Immature natural killer cell (primary cell): ENCODE measurements around the gene ZRANB3. TPM values are rescaled to one million over a fixed set of nuclear protein-coding genes. Genes with fewer than 3 reads are reported as not detected.

ENCODE experiments used
- DNase-seq, 3 donors: peaks; one replicate each; pipeline ENCODE4 v3.0.0; 2022; ENCODE audit warnings: mixed read lengths in 1 of 3
- H3K27ac Mint-ChIP-seq, 6 donors: one replicate each; pipeline ENCODE4 v1.8.0; 2020; ENCODE audit warnings: mixed read lengths in 6 of 6, mild to moderate bottlenecking in 5 of 6, inconsistent platforms in 4 of 6, moderate library complexity in 3 of 6
- H3K27me3 Mint-ChIP-seq, 3 donors: one replicate each; pipeline ENCODE4 v1.8.0; 2020 to 2021; ENCODE audit warnings: low read depth in 3 of 3, mild to moderate bottlenecking in 3 of 3, mixed read lengths in 3 of 3, moderate library complexity in 3 of 3, inconsistent platforms in 1 of 3
- H3K36me3 Mint-ChIP-seq, 3 donors: one replicate each; pipeline ENCODE4 v1.8.0; 2020; ENCODE audit warnings: mixed read lengths in 3 of 3, inconsistent platforms in 2 of 3, mild to moderate bottlenecking in 2 of 3
- H3K4me1 Mint-ChIP-seq, 2 donors: one replicate each; pipeline ENCODE4 v1.8.0; 2020; ENCODE audit warnings: inconsistent platforms in 2 of 2, mild to moderate bottlenecking in 2 of 2, mixed read lengths in 2 of 2, moderate library complexity in 1 of 2
- H3K4me3 Mint-ChIP-seq, 5 donors: one replicate each; pipeline ENCODE4 v1.8.0; 2020; ENCODE audit warnings: mild to moderate bottlenecking in 5 of 5, mixed read lengths in 5 of 5, inconsistent platforms in 3 of 5, moderate library complexity in 3 of 5
- H3K9me3 Mint-ChIP-seq, 6 donors: one replicate each; pipeline ENCODE4 v1.8.0; 2020; ENCODE audit warnings: mild to moderate bottlenecking in 6 of 6, mixed read lengths in 6 of 6, inconsistent platforms in 4 of 6, moderate library complexity in 3 of 6
- polyA plus RNA-seq, 3 donors: library from polyadenylated mRNA; unstranded; fragments of 300-500 nt; fragmentation: Illumina TruSeq; gene quantifications; one replicate each; pipeline ENCODE4 v1.2.3, GENCODE V29; 2021

ZRANB3 gene
- polyA plus RNA-seq, 3 donors from 2014 or later: 5.5 to 6.3 (median 5.8) TPM

DNA sequence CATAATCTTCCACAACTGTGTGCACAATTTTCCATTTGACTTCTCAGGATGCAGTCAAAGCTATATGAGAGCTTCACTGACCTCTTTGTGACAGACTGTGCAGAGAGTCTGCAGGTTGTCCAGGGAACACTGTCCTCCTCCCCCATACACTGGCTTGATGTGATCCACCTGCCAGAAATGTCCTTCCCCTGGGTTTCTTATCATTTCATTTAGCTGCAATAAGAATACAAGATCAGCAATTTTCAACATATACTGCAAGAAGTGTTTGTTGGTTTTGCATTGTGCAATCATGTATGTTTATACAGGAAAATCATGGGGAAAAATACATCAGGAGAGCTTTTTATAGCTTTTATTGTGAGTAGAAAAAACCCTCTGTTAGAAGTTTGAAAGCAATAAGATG lies 328.3 kb downstream of the ZRANB3 start:
- no peaks in the 10 kb centered on the region for H3K9me3 Mint-ChIP-seq
- DNase-seq: no peak
- H3K4me1 Mint-ChIP-seq: no peaks in the 10 kb centered on the region
- no peak overlapping the region for H3K27ac Mint-ChIP-seq
- no peak overlapping the region for H3K4me3 Mint-ChIP-seq
- H3K27me3 Mint-ChIP-seq: no peaks in the 10 kb centered on the region
- H3K36me3 Mint-ChIP-seq: peaks cover 4 to 22% (median 8%) of the 10 kb centered on the region in 3 donors

DNA sequence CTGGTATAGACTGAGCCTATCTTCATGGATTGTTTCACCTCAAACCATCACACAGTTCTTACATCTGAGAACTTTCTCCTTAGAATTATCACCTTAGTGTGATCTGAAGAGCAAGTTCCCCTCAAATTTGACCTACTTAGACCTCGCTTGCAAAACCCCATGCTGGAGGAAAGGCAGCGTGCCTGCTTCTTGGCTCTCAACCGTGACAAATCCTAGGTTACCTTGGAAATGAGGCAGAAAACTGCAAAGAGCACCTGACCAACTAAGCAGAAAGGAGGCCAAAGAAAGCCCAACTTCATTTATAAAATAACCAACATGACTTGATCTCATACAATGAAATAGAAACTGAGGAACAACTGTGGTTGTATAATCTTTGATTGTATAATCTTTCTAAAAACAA lies 332.5 kb downstream of the ZRANB3 start:
- Mint-ChIP-seq H3K4me1 (no peaks in the 10 kb centered on the region), H3K4me3 (no peak overlapping the region), H3K27ac (no peak overlapping the region), H3K9me3 (peaks cover 0 to 2% (median 0%) of the 10 kb centered on the region in 6 donors), H3K36me3 (peaks cover 4 to 14% (median 8%) of the 10 kb centered on the region in 3 donors), H3K27me3 (peaks cover 0 to 2% (median 0%) of the 10 kb centered on the region in 3 donors)
- no peak for DNase-seq

DNA sequence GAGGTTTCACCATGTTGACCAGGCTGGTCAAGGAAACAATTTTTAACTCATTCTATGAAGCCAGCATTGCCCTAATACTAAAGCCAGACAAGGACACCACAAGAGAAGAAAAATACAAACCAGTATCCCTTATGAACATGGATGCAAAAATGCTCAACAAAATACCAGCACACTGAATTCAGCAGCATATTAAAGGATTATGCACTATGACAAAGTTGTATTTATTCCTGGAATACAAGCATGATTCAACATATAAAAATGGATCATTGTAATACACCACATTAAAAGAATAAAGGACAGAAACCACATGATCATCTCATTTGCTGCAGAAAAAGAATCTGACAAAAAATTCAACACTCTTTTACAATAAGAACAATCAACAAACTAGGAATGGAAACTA lies 340.2 kb downstream of the ZRANB3 start:
- Mint-ChIP-seq H3K4me1 (no peaks in the 10 kb centered on the region), H3K4me3 (no peak overlapping the region), H3K36me3 (peaks cover 0 to 7% (median 6%) of the 10 kb centered on the region in 3 donors), H3K27me3 (peaks cover 0 to 3% (median 2%) of the 10 kb centered on the region in 3 donors), H3K27ac (no peak overlapping the region), H3K9me3 (peaks cover 4 to 31% (median 11%) of the 10 kb centered on the region in 6 donors)
- no peak for DNase-seq

DNA sequence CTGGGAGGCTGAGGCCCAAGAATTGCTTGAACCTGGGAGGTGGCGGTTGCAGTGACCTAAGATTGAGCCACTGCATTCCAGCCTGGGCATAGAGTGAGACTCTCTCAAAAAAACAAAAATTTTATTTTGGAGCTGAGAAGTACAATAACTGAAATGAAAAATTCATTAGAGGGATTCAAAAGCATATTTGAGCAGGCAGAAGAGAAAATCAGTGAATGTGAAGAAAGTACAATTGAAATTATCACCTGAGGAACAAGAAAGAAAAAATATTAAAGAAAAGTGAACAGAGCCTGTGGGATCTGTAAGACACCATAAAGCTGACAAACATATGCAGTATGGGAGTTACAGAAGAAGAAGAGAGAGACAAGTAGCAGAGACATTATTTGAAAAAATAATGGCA lies 341.9 kb downstream of the ZRANB3 start:
- Mint-ChIP-seq H3K4me1 (no peaks in the 10 kb centered on the region), H3K27me3 (peaks cover 0 to 4% (median 0%) of the 10 kb centered on the region in 3 donors), H3K36me3 (peaks cover 0 to 7% (median 6%) of the 10 kb centered on the region in 3 donors), H3K9me3 (peaks cover 4 to 31% (median 11%) of the 10 kb centered on the region in 6 donors), H3K27ac (no peak overlapping the region), H3K4me3 (no peak overlapping the region)
- DNase-seq: no peak

DNA sequence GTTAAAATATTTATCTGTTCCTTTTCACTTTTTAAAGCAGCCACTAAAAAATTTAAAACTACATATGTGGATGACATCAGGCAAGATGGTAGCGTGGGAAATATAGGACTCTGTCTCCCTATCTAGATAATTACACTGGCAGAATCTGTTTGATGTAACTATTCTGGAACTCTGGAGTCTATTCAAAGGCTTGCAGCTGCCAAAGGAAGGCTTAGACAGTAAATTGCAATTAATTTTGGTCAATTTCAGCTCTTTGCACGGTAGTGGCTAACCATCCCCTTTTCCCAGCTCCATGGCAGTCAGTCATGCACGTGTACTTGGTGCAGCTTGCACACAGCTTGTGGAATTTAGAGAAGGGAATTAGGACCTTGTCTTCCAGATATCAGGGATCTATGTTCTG lies 343.7 kb downstream of the ZRANB3 start:
- peaks cover 0 to 5% (median 3%) of the 10 kb centered on the region in 3 donors for H3K27me3 Mint-ChIP-seq
- no peak overlapping the region for H3K27ac Mint-ChIP-seq
- DNase-seq: no peak
- H3K9me3 Mint-ChIP-seq: peaks cover 2 to 31% (median 11%) of the 10 kb centered on the region in 6 donors
- peaks cover 0 to 7% (median 6%) of the 10 kb centered on the region in 3 donors for H3K36me3 Mint-ChIP-seq
- no peaks in the 10 kb centered on the region for H3K4me1 Mint-ChIP-seq
- H3K4me3 Mint-ChIP-seq: no peak overlapping the region

DNA sequence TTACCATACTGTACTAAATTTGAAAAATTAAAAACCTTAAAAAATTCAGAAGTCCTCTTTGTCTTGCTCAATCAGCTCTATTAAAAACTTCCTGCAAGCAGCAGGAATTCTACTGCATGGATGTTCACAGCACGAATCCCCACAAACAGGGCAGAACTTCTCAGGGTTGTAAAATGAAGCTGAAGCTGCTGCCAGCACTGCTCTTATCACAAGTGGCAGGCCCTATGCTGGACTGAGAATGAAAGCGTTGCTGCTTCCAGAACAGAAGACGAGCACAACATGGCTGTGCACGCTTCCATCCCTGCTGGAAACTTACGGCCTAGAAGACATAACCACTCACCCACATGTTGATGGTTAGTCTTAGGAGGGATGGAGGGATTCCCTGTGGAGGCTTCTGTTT lies 345.0 kb downstream of the ZRANB3 start:
- no peak for DNase-seq
- Mint-ChIP-seq H3K27me3 (peaks cover 0 to 5% (median 3%) of the 10 kb centered on the region in 3 donors), H3K9me3 (peaks cover 2 to 28% (median 11%) of the 10 kb centered on the region in 6 donors), H3K27ac (no peak overlapping the region), H3K36me3 (peaks cover 0 to 7% (median 6%) of the 10 kb centered on the region in 3 donors), H3K4me3 (no peak overlapping the region), H3K4me1 (no peaks in the 10 kb centered on the region)

DNA sequence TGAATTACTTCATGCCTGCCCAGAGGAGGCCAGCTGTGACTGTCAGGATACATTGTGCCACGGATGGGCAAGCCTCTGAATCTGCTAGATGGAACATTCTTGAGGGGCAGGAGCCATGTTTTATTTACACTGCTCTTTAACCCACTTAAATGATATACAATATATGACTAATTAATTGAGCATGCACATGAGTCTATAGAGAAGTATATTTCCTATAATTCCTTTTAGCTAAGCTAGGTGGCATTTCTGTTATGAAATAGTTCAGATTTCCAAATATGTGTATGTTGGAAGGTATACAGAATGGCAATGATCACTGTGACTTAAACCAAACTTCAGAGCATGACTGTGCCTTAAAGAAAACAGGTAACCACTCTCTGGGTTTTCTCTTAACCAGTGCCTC lies 347.2 kb downstream of the ZRANB3 start:
- no peak for DNase-seq
- Mint-ChIP-seq H3K27me3 (peaks cover 0 to 3% (median 3%) of the 10 kb centered on the region in 3 donors), H3K9me3 (peaks cover 0 to 10% (median 1%) of the 10 kb centered on the region in 6 donors), H3K4me3 (no peak overlapping the region), H3K4me1 (no peaks in the 10 kb centered on the region), H3K36me3 (no peaks in the 10 kb centered on the region), H3K27ac (no peak overlapping the region)

DNA sequence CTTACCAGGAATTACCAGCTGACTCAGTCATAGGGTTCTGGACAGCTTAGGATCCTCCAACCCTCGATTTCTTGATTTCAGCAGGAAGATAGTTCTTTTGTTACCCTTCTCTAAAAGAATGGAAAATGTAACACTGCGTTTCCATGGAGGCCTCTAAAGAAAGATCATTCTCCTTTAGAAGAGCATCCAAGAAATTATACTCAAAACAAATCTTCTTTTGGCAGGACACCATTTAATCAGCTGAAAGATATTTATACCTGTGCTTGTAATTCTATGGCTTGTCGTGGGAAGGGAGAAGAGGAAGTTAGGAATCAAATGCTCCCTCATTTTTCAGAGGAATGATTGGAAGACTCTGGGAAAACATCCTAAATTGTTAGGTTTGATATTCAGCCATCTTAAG lies 348.4 kb downstream of the ZRANB3 start:
- Mint-ChIP-seq H3K4me1 (no peaks in the 10 kb centered on the region), H3K36me3 (peaks cover 0 to 2% (median 0%) of the 10 kb centered on the region in 3 donors), H3K27ac (no peak overlapping the region)

DNA sequence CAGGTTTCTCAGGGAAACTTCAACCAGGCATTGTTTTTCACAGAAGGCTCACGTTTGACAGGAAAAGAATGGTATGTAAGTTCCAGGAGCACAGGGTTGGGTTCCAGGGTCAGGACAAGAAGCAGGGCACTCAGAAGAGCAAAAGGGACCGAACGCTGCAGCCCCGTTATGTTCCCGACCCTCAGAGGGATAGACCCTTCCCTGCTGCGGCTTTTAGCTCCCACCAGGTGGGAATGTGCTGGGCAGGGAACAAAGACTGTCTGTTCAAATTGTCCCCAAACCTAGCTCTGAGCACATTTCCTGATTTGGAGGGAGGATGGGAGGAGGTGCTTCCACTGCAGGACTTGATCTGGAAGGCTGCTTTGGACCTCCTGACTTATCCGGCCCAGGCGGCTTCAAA lies 348.8 kb downstream of the ZRANB3 start:
- peaks cover 0 to 1% (median under 1%) of the 10 kb centered on the region in 6 donors for H3K9me3 Mint-ChIP-seq
- H3K36me3 Mint-ChIP-seq: peaks cover under 1 to 3% (median 1%) of the 10 kb centered on the region in 3 donors
- H3K27ac Mint-ChIP-seq: no peak overlapping the region
- DNase-seq: no peak
- H3K4me3 Mint-ChIP-seq: no peak overlapping the region
- H3K4me1 Mint-ChIP-seq: no peaks in the 10 kb centered on the region
- peaks cover 0 to 5% (median 3%) of the 10 kb centered on the region in 3 donors for H3K27me3 Mint-ChIP-seq

More for the DNA sequence above, 348.4 kb downstream of the ZRANB3 start:
- Mint-ChIP-seq H3K9me3 (peaks cover 0 to 2% (median 0%) of the 10 kb centered on the region in 6 donors), H3K4me3 (no peak overlapping the region), H3K27me3 (peaks cover 0 to 7% (median 3%) of the 10 kb centered on the region in 3 donors)
- no peak for DNase-seq

DNA sequence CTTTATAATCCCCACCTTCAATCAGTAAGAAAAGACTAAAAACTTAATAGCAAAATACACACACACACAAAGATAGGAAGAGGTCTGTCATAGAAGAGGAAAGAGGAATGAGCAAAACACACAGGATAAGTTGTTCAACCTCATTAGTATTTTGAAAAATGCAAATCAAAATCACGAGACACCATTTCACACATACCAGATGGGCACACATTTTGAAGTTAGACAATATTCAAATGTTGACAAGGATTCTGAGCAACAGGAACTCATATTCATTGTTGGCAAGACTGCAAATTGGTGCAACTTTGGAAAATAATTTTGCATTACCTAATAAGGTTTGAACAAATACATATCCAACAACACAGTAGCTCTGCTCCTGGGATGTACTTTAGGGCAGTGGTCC lies 351.3 kb downstream of the ZRANB3 start:
- Mint-ChIP-seq H3K27me3 (peaks cover 0 to 5% (median 4%) of the 10 kb centered on the region in 3 donors), H3K36me3 (peaks cover 14 to 20% (median 15%) of the 10 kb centered on the region in 3 donors), H3K27ac (no peak overlapping the region), H3K9me3 (peaks cover 1 to 7% (median 5%) of the 10 kb centered on the region in 6 donors), H3K4me1 (no peaks in the 10 kb centered on the region), H3K4me3 (no peak overlapping the region)
- DNase-seq: no peak

DNA sequence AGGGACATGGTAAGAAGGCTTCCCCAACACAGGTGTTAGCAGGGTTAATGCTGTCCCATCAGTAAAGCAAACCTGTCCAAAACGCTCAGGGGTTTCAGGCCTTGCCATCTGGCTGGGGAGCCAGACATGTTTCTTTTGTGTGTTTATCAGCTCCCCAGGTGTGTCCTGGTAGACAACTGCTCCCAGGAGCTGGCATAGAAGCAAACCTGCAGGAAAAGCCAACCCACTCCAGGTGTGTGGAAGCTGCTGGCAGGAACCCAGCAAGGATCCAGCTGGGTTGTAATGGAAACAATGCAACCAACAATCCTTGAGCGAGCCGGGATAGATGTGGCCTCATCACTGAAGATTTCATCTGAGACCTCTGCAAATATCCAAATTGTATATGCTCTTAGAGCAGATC lies 355.8 kb downstream of the ZRANB3 start:
- H3K27me3 Mint-ChIP-seq: peaks cover 2 to 3% (median 3%) of the 10 kb centered on the region in 3 donors
- peaks cover 4 to 6% of the 10 kb centered on the region in 2 donors for H3K4me1 Mint-ChIP-seq
- peaks cover 1 to 7% (median 5%) of the 10 kb centered on the region in 6 donors for H3K9me3 Mint-ChIP-seq
- no peak for DNase-seq
- no peak overlapping the region for H3K27ac Mint-ChIP-seq
- no peak overlapping the region for H3K4me3 Mint-ChIP-seq
- H3K36me3 Mint-ChIP-seq: peaks cover 21 to 36% (median 21%) of the 10 kb centered on the region in 3 donors

DNA sequence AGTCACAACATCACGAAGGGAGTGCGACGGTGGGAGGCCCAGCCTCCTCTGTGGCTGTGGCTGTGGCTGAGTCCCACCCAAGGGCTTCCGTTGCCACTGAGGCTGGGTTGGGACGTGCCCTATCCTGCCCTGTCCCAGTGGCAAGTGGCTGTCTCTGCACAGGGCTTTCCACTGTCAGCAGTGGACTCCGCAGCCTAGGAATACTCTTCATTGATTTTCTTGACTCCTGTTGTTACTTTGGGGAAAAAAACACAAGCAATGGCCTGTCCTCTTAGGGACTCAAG lies 356.3 kb downstream of the ZRANB3 start:
- no peak for DNase-seq
- Mint-ChIP-seq H3K9me3 (peaks cover 1 to 7% (median 5%) of the 10 kb centered on the region in 6 donors), H3K4me1 (peaks cover 6 to 10% of the 10 kb centered on the region in 2 donors), H3K27me3 (peaks cover 2 to 3% (median 3%) of the 10 kb centered on the region in 3 donors), H3K27ac (no peak overlapping the region), H3K36me3 (peaks cover 21 to 40% (median 21%) of the 10 kb centered on the region in 3 donors), H3K4me3 (no peak overlapping the region)

DNA sequence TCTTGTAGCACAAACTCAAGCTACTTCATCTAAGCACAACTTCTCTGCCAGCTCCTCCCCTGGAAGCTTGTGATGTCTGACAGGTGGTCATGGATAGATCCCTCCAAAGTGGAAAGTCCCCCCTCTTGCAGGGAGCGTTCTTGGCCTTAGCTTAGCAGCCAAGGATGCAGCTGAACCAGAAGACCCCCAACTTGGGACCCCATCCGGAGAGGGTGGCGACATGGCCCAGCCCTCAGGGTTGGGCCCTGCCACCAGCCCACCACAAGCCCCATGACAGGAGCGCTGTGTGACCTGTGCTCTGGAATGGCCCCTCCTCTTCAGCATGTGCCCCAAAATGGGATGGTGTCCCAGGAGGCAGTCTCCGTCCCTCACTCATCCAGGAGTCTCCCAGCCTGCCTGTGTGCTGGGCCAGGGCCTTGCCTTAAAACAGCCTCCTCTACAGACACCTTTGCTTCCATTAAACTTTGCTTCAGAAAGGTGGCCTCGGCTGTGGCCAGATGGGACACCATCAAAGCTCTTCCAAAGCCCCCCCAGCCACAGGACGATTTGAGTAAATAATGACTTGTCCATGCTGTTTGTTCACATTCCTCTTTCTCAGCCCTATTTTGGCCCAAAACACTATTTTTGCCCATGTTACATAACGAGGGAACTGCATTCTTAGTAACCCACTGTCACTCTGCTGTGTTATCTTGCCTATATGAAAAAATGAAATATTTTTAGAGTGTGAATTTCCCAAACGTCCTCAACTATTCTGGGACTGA lies 356.8 kb downstream of the ZRANB3 start:
- Mint-ChIP-seq H3K4me1 (peaks cover 6 to 11% of the 10 kb centered on the region in 2 donors), H3K36me3 (peaks cover 21 to 43% (median 21%) of the 10 kb centered on the region in 3 donors), H3K4me3 (no peak overlapping the region), H3K27ac (no peak overlapping the region), H3K27me3 (peaks cover 2 to 3% (median 3%) of the 10 kb centered on the region in 3 donors), H3K9me3 (peaks cover 1 to 7% (median 5%) of the 10 kb centered on the region in 6 donors)
- DNase-seq: no peak

DNA sequence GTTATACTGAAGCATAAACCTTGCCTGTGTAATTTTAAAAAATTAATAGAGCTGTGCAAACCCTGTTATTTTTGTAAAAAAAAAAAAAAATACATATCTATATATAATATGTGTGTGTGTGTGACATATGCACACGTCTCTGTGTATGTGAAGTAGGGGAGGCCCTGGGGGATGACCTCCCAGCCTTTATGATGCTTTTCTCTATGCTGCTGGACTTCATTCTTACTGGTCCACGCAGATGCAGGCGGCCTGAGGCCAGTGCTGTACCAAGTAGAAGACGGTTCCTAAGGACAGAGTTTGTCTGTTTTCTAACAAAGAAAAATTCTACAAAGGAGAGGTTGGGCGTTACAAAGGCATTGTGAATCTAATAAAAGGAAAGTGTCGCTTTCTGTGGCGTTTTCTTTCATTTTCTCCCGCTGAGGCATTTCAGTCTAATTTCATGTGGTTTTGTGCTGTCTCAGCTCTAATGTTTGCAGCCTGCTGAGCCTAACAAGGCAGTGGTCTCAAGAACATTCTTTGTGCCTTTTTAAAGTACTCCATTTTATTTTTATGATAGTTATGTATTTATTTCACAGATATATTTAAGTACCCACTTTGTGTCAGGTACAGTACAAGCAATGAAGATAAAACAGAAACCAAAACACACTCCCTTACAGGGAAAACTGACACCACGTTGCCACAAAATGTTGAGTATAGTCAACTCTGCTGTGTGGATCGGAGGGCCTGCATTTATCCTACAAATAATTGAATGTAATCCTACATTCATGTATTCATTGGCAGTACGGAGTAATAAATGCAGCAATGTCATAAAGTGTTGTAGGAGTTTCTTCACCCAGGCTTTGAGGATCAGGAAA lies 360.9 kb downstream of the ZRANB3 start:
- Mint-ChIP-seq H3K4me3 (peak overlapping the region; percentile 66 to 83 (median 74)), H3K36me3 (peaks cover 13 to 40% (median 29%) of the 10 kb centered on the region in 3 donors), H3K27ac (peak overlapping the region in 1 of 6 donors; percentile 14), H3K27me3 (peaks cover 0 to 3% (median 2%) of the 10 kb centered on the region in 3 donors), H3K9me3 (no peaks in the 10 kb centered on the region), H3K4me1 (peaks cover 6 to 11% of the 10 kb centered on the region in 2 donors)
- no peak for DNase-seq
